ENCODE results near the gene NEDD4. TPM values are rescaled to one million over a fixed set of nuclear protein-coding genes. Genes with fewer than 3 reads are reported as not detected.

The NEDD4 gene
- polyA plus RNA-seq, 1 of the 3 experiments (the other 2 are of a cell fraction): 12.9 TPM

DNA sequence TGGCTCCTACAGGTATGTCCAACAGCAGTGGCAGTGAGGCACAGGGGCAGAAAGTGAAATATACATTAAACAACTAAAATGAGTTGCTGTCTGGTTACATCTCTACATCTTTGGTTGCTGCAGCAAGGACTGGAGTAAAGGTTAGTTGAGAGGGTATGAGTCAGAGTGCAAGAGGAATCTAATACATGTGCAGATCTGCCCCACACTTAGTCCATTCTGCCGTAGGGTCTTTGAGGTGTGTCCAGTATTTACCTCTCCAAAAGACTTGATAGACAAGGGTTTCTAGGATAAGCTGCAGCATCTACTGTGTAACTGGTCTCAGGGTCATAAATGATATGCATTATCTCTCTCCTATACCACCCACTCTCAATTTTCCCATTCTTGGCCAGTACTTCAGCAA is 6.2 kb upstream of the NEDD4 start:
- H3K4me1 ChIP-seq (ENCODE audit: control insufficient read depth in 1 of 2, insufficient read depth in 2 of 2, low read depth in 1 of 2, low read length in 1 of 2): peaks cover under 1 to 1% of the 10 kb centered on the region in 2 experiments; a peak in 3 of 4 replicates
- H3K36me3 ChIP-seq (replicated peaks in 1 of 2; ENCODE audit: control insufficient read depth in 1 of 2, insufficient read depth in 2 of 2, low read length in 1 of 2): no peaks in the 10 kb centered on the region
- WGBS (ENCODE audit: low lambda C conversion rate): 73% methylated on average over 1 of the region's 1 CpG
- H3K9me2 ChIP-seq: no peaks in the 10 kb centered on the region
- no peak overlapping the region for H3K9ac ChIP-seq
- no peaks in the 10 kb centered on the region for H3K79me2 ChIP-seq (ENCODE audit: insufficient read depth)
- H3K27me3 ChIP-seq (ENCODE audit: insufficient read depth): no peaks in the 10 kb centered on the region
- H4K20me1 ChIP-seq (ENCODE audit: insufficient read depth): no peaks in the 10 kb centered on the region
- no peak overlapping the region for H3K4me2 ChIP-seq
- no peak for DNase-seq
- no peak overlapping the region for H3K27ac ChIP-seq (ENCODE audit: low read depth in 2 of 2, low read length in 1 of 2)
- TF ChIP-seq YY1 (IDR thresholded peaks at IDR 0.05; ENCODE audit: low read depth): no peak
- TF ChIP-seq JUND (IDR thresholded peaks at IDR 0.05): no peak
- no peak for TF ChIP-seq IRF3 (IDR thresholded peaks at IDR 0.05; ENCODE audit: low read depth, low read length)
- TF ChIP-seq SIN3A (IDR thresholded peaks at IDR 0.05; ENCODE audit: borderline replicate concordance, low read depth, low read length): no peak
- TF ChIP-seq, protein P1, sequence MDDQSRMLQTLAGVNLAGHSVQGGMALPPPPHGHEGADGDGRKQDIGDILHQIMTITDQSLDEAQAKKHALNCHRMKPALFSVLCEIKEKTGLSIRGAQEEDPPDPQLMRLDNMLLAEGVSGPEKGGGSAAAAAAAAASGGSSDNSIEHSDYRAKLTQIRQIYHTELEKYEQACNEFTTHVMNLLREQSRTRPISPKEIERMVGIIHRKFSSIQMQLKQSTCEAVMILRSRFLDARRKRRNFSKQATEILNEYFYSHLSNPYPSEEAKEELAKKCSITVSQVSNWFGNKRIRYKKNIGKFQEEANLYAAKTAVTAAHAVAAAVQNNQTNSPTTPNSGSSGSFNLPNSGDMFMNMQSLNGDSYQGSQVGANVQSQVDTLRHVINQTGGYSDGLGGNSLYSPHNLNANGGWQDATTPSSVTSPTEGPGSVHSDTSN (IDR thresholded peaks at IDR 0.05): no peak
- TF ChIP-seq GATA2 (CRISPR knock-in tag; IDR thresholded peaks at IDR 0.05): no peak
- TF ChIP-seq, protein P2, sequence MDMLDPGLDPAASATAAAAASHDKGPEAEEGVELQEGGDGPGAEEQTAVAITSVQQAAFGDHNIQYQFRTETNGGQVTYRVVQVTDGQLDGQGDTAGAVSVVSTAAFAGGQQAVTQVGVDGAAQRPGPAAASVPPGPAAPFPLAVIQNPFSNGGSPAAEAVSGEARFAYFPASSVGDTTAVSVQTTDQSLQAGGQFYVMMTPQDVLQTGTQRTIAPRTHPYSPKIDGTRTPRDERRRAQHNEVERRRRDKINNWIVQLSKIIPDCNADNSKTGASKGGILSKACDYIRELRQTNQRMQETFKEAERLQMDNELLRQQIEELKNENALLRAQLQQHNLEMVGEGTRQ (IDR thresholded peaks at IDR 0.05; ENCODE audit: borderline replicate concordance, low read depth, low read length): no peak
- no peak for TF ChIP-seq RAD21 (IDR thresholded peaks at IDR 0.05; ENCODE audit: low read length)
- no peak overlapping the region for H3K4me3 ChIP-seq (ENCODE audit: low read depth in 2 of 2, low read length in 1 of 2)
- H2AFZ ChIP-seq (ENCODE audit: low read depth): no peak overlapping the region
- ChIA-PET POLR2A (no interaction called here), CTCF (interaction anchor here (1.1 kb wide), 1 partner anchor 37 kb away, joined by 3 read pairs; no protein-coding TSS in a partner anchor)
- H3F3A ChIP-seq (replicated peaks; ENCODE audit: insufficient read depth): peaks cover 5% of the 10 kb centered on the region
- H3K9me3 ChIP-seq: no peaks in the 10 kb centered on the region

- Histone ChIP-seq H3K4me3 (ENCODE audit: low read depth in 2 of 2, low read length in 1 of 2) (no peak overlapping the region), H3K9me3 (no peaks in the 10 kb centered on the region), H3F3A (replicated peaks; ENCODE audit: insufficient read depth) (peaks cover 8% of the 10 kb centered on the region), H4K20me1 (ENCODE audit: insufficient read depth) (no peaks in the 10 kb centered on the region), H3K36me3 (replicated peaks in 1 of 2; ENCODE audit: control insufficient read depth in 1 of 2, insufficient read depth in 2 of 2, low read length in 1 of 2) (no peaks in the 10 kb centered on the region), H3K27me3 (ENCODE audit: insufficient read depth) (no peaks in the 10 kb centered on the region), H3K9ac (no peak overlapping the region), H3K79me2 (ENCODE audit: insufficient read depth) (no peaks in the 10 kb centered on the region), H3K9me2 (no peaks in the 10 kb centered on the region), H3K27ac (ENCODE audit: low read depth in 2 of 2, low read length in 1 of 2) (no peak overlapping the region), H2AFZ (ENCODE audit: low read depth) (no peak overlapping the region), H3K4me1 (ENCODE audit: control insufficient read depth in 1 of 2, insufficient read depth in 2 of 2, low read depth in 1 of 2, low read length in 1 of 2) (peaks cover 2 to 6% of the 10 kb centered on the region in 2 experiments; a peak in 2 of 4 replicates), H3K4me2 (no peak overlapping the region)
- TF ChIP-seq EZH2phosphoT487 (IDR thresholded peaks at IDR 0.05; ENCODE audit: borderline replicate concordance, low read depth): no peak
- TF ChIP-seq IRF3 (IDR thresholded peaks at IDR 0.05; ENCODE audit: low read depth, low read length): no peak
- no peak for TF ChIP-seq TCF12 (IDR thresholded peaks at IDR 0.05)
- no peak for TF ChIP-seq FOXM1 (IDR thresholded peaks at IDR 0.05; ENCODE audit: low read depth)
- TF ChIP-seq SIN3A (IDR thresholded peaks at IDR 0.05; ENCODE audit: borderline replicate concordance, low read depth, low read length): no peak
- no peak for TF ChIP-seq ELF1 (IDR thresholded peaks at IDR 0.05)
- TF ChIP-seq RCOR1 (IDR thresholded peaks at IDR 0.05; ENCODE audit: low read length): no peak
- TF ChIP-seq MEF2A (IDR thresholded peaks at IDR 0.05; ENCODE audit: borderline replicate concordance, low read depth): no peak
- TF ChIP-seq GATA2 (CRISPR knock-in tag; IDR thresholded peaks at IDR 0.05): no peak
- TF ChIP-seq MXI1 (IDR thresholded peaks at IDR 0.05; ENCODE audit: low read depth, low read length): no peak
- CTCF ChIA-PET: interaction anchor here (1.1 kb wide), 1 partner anchor 38 kb away, joined by 3 read pairs; no protein-coding TSS in a partner anchor
- POLR2A ChIA-PET: no interaction called here
- WGBS (ENCODE audit: low lambda C conversion rate): 79% methylated on average over 1 of the region's 1 CpG
- no peak for DNase-seq
Observed at GRCh38 chr15:55998478-55998877, 5.1 kb upstream of the NEDD4 start.
